GM19043 (cell line): Measurements from ENCODE around the gene RIMS4.
"Not testable (repeated sequence)": the region's sequence is repeated elsewhere in the genome, so short reads cannot be mapped to it uniquely, and the experiment has no call there.

ENCODE experiments used
- ATAC-seq: cut with Tn5 transposase; IDR thresholded peaks from one replicate; pipeline ENCODE4 v1.9.1; 2021; ENCODE audit warnings: low read depth; ENCODE audit not compliant: unreplicated experiment

The RIMS4 gene

GRCh38 chr20:44830995-44831394, 20.6 kb upstream of the RIMS4 start:
- no peak for ATAC-seq

- no peak for ATAC-seq
These were observed 20.2 kb upstream of the RIMS4 start for GRCh38 chr20:44830523-44830922.

- ATAC-seq, result no peak
These were observed 19.3 kb upstream of the RIMS4 start for GRCh38 chr20:44829688-44830087.

GRCh38 chr20:44828640-44829039, 18.3 kb upstream of the RIMS4 start:
- no peak for ATAC-seq

- no peak for ATAC-seq
These were observed 17.1 kb upstream of the RIMS4 start for GRCh38 chr20:44827401-44827800.

GRCh38 chr20:44821576-44821975, 11.2 kb upstream of the RIMS4 start:
- ATAC-seq, result not testable (repeated sequence)

GRCh38 chr20:44819936-44820335, 9.6 kb upstream of the RIMS4 start:
- no peak for ATAC-seq

GRCh38 chr20:44817143-44817910, 7.0 kb upstream of the RIMS4 start:
- ATAC-seq, result no peak

- ATAC-seq, result no peak
These were observed 4.6 kb upstream of the RIMS4 start for GRCh38 chr20:44814937-44815336.

- ATAC-seq, result no peak
These were observed 872 bp upstream of the RIMS4 start for GRCh38 chr20:44811150-44811685.

GRCh38 chr20:44810061-44810390, 320 bp downstream of the RIMS4 start:
- no peak for ATAC-seq

- ATAC-seq, result no peak
These were observed 826 bp downstream of the RIMS4 start for GRCh38 chr20:44809380-44810060.

GRCh38 chr20:44807684-44808056, 2.7 kb downstream of the RIMS4 start:
- ATAC-seq, result no peak

GRCh38 chr20:44807051-44807683, 3.2 kb downstream of the RIMS4 start:
- ATAC-seq, result no peak

GRCh38 chr20:44805979-44806620, 4.2 kb downstream of the RIMS4 start:
- ATAC-seq, result no peak

GRCh38 chr20:44805335-44805978, 4.9 kb downstream of the RIMS4 start:
- ATAC-seq, result no peak

GRCh38 chr20:44803383-44803941, 6.9 kb downstream of the RIMS4 start:
- no peak for ATAC-seq

- ATAC-seq, result no peak
These were observed 7.6 kb downstream of the RIMS4 start for GRCh38 chr20:44802702-44803101.

GRCh38 chr20:44800391-44801046, 9.8 kb downstream of the RIMS4 start:
- no peak for ATAC-seq

GRCh38 chr20:44799691-44800090, 10.7 kb downstream of the RIMS4 start:
- no peak for ATAC-seq
